ENCODE data around the gene GNAQ. TPM values are rescaled to one million over a fixed set of nuclear protein-coding genes. Genes with fewer than 3 reads are reported as not detected.

Gene GNAQ
- total RNA-seq, 1 experiment from 2014 or later, result 48.6 TPM

- Histone ChIP-seq H3K14ac (ENCODE audit: insufficient read depth, low read length) (no peak overlapping the region), H3K79me1 (ENCODE audit: insufficient read depth, low read depth, low read length, poor library complexity, severe bottlenecking) (no peaks in the 10 kb centered on the region), H2BK120ac (ENCODE audit: low read depth, low read length, poor library complexity, severe bottlenecking) (no peak overlapping the region), H3K18ac (ENCODE audit: insufficient read length, low read depth, low read length) (no peak overlapping the region), H3K9me3 (ENCODE audit: control insufficient read depth, low read depth, low read length) (no peaks in the 10 kb centered on the region), H2BK12ac (ENCODE audit: insufficient read length, low read depth, low read length) (no peak overlapping the region), H3K9ac (ENCODE audit: extremely low read depth, insufficient read length, low read length) (no peak overlapping the region), H3K4me1 (ENCODE audit: insufficient read depth, low read length) (peaks cover 4% of the 10 kb centered on the region; the same call in 1 of the 2 replicates), H3K27ac (ENCODE audit: insufficient read length, low read depth, low read length) (no peak overlapping the region), H3K23ac (ENCODE audit: insufficient read length, low read depth, low read length) (no peak overlapping the region), H3K27me3 (ENCODE audit: insufficient read depth, low read length) (no peaks in the 10 kb centered on the region), H4K91ac (ENCODE audit: insufficient read length, low read depth, low read length) (no peak overlapping the region), H3K23me2 (ENCODE audit: insufficient read length, low read depth, low read length, poor library complexity, severe bottlenecking) (peaks cover 4% of the 10 kb centered on the region), H3T11ph (ENCODE audit: low read length) (no peak overlapping the region), H3K56ac (ENCODE audit: insufficient read length, low read depth, low read length) (no peak overlapping the region), H4K20me1 (ENCODE audit: control insufficient read depth, insufficient read depth, insufficient read length) (no peaks in the 10 kb centered on the region), H2AK5ac (ENCODE audit: insufficient read length, low read length) (no peak overlapping the region), H3K79me2 (ENCODE audit: insufficient read depth, low read length) (peaks cover under 1% of the 10 kb centered on the region; the same call in 1 of the 2 replicates), H3K4me2 (ENCODE audit: insufficient read depth, insufficient read length, low read length) (no peak overlapping the region), H2BK5ac (ENCODE audit: insufficient read length, low read length) (no peak overlapping the region), H4K8ac (replicated peaks; ENCODE audit: insufficient read length, low read depth, low read length) (no peak overlapping the region), H4K5ac (ENCODE audit: insufficient read length, low read depth, low read length) (no peak overlapping the region), H2BK15ac (ENCODE audit: low read depth, low read length) (no peak overlapping the region), H2AFZ (ENCODE audit: low read length) (no peak overlapping the region), H3K4ac (ENCODE audit: low read depth, low read length) (no peak overlapping the region), H2BK20ac (ENCODE audit: low read depth, low read length, poor library complexity, severe bottlenecking) (no peak overlapping the region)
- WGBS (ENCODE audit: extremely low coverage, insufficient read length, low lambda C conversion rate), result no CpG with 5 or more reads among the region's 10 CpGs
- H3K4me1 Mint-ChIP-seq, result peaks cover 17 to 18% of the 10 kb centered on the region in 2 experiments
- TF ChIP-seq, protein P1, sequence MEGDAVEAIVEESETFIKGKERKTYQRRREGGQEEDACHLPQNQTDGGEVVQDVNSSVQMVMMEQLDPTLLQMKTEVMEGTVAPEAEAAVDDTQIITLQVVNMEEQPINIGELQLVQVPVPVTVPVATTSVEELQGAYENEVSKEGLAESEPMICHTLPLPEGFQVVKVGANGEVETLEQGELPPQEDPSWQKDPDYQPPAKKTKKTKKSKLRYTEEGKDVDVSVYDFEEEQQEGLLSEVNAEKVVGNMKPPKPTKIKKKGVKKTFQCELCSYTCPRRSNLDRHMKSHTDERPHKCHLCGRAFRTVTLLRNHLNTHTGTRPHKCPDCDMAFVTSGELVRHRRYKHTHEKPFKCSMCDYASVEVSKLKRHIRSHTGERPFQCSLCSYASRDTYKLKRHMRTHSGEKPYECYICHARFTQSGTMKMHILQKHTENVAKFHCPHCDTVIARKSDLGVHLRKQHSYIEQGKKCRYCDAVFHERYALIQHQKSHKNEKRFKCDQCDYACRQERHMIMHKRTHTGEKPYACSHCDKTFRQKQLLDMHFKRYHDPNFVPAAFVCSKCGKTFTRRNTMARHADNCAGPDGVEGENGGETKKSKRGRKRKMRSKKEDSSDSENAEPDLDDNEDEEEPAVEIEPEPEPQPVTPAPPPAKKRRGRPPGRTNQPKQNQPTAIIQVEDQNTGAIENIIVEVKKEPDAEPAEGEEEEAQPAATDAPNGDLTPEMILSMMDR (conservative IDR thresholded peaks at IDR 0.05), result peak; percentile 88
- H3K27me3 Mint-ChIP-seq (ENCODE audit: low read depth), result peaks cover 2% of the 10 kb centered on the region; the same call in 1 of the 2 replicates
- peaks cover 0 to 2% of the 10 kb centered on the region in 2 experiments; a peak in 2 of 5 replicates for H3K9me3 Mint-ChIP-seq
- H3K36me3 Mint-ChIP-seq (ENCODE audit: insufficient read depth in 1 of 3, low read depth in 3 of 3), result no peaks in the 10 kb centered on the region; a peak in 1 of 7 replicates
- DNase-seq, result peak; percentile 64
- H3K27ac Mint-ChIP-seq, result no peak overlapping the region
- H3K4me3 Mint-ChIP-seq, result peak overlapping the region in 1 of 2 experiments; percentile 1; a peak in 1 of 5 replicates
Measured at GRCh38 chr9:78035383-78035993, 3.9 kb upstream of the GNAQ start.
